HCT116 (cell line): ENCODE data around the gene SECISBP2L. TPM values are rescaled to one million over a fixed set of nuclear protein-coding genes. Genes with fewer than 3 reads are reported as not detected.

Source experiments
- ATAC-seq: fragments of 200-7000 bp; cut with Tn5 transposase; 2 replicates; pipeline ENCODE4 v1.9.1; 2020; ENCODE audit warnings: mild to moderate bottlenecking, moderate library complexity
- BruUV-seq: library from RNA; stranded (reverse); fragments of 400-500 nt; replicated peaks from 2 replicates; lab custom pipeline; 2021; lab: Mats Ljungman, UMichigan
- CTCF ChIA-PET: fragments of 300-600 bp; sonication (Branson Sonifier 250); formaldehyde crosslinking; loops from one replicate; lab custom pipeline; 2021; ENCODE audit warnings: antibody characterized with exemption; lab: Charles Lee
- POLR2A ChIA-PET: fragments of 300-600, 350-600 bp; sonication (Branson Sonifier 250); formaldehyde crosslinking; loops from one replicate; lab custom pipeline; 2021; ENCODE audit warnings: antibody characterized with exemption; lab: Charles Lee
- RAD21 ChIA-PET, 2 experiments: fragments of 300-600 bp; sonication (Branson Sonifier 250); formaldehyde crosslinking; loops; one replicate each; lab custom pipeline; 2023; ENCODE audit warnings: low total read pairs in 2 of 2; ENCODE audit not compliant: uncharacterized antibody in 2 of 2, unreplicated experiment in 2 of 2, low non-redundant PET in 1 of 2; lab: Charles Lee
- DNase-seq: peaks from one replicate; pipeline ENCODE4 v3.0.0-alpha.2; 2010; ENCODE audit warnings: low read depth, low spot score
- H2AFZ ChIP-seq: fragments of 200-600 bp; shearing (Covaris generic), sonication (generic); 2 replicates; pipeline ENCODE4 v1.6.1; 2017; ENCODE audit warnings: low read depth, mixed run types, mixed read lengths, antibody characterized with exemption, low read length; ENCODE audit not compliant: poor library complexity, severe bottlenecking
- H3K27ac ChIP-seq: 2 replicates; pipeline ENCODE4 v1.5.1; 2012; ENCODE audit warnings: low read depth, low read length
- H3K27me3 ChIP-seq: fragments of 200-600 bp; sonication (generic); 2 replicates; pipeline ENCODE4 v1.6.1; 2016; ENCODE audit warnings: mixed run types, low read length, mixed read lengths; ENCODE audit not compliant: insufficient read depth
- H3K36me3 ChIP-seq, 2 experiments: fragments of 200-500 bp in 1 of 2; fragments of 200-600 bp in 1 of 2; sonication (Bioruptor generic) in 1 of 2; sonication (generic) in 1 of 2; 2 replicates each; pipeline versions ENCODE4 v1.5.1 to v1.6.1; 2014 to 2016; ENCODE audit warnings: low read length in 2 of 2, inconsistent platforms in 1 of 2, mixed read lengths in 1 of 2, mixed run types in 1 of 2; ENCODE audit not compliant: insufficient read depth in 2 of 2, control insufficient read depth in 1 of 2
- H3K4me1 ChIP-seq, 2 experiments: fragments of 200-600 bp in 1 of 2; sonication (generic) in 1 of 2; 2 replicates each; pipeline versions ENCODE4 v1.5.1 to v1.6.1; 2012 to 2017; ENCODE audit warnings: low read length in 2 of 2, inconsistent platforms in 1 of 2, mild to moderate bottlenecking in 1 of 2, mixed read lengths in 1 of 2, mixed run types in 1 of 2, moderate library complexity in 1 of 2; ENCODE audit not compliant: insufficient read depth in 2 of 2, control insufficient read depth in 1 of 2
- H3K4me2 ChIP-seq: fragments of 200-600 bp; sonication (generic); 2 replicates; pipeline ENCODE4 v1.6.1; 2017; ENCODE audit warnings: mixed run types, low read length, mixed read lengths
- H3K4me3 ChIP-seq, 2 experiments: fragments of 200-600 bp in 1 of 2; sonication (generic) in 1 of 2; replicated peaks in 1 of 2; 2 replicates each; pipeline ENCODE4 v1.5.1; 2011 to 2016; ENCODE audit warnings: low read length in 2 of 2, control low read depth in 1 of 2, low read depth in 1 of 2, mild to moderate bottlenecking in 1 of 2, mixed read lengths in 1 of 2, mixed run types in 1 of 2
- H3K79me2 ChIP-seq: fragments of 200-600 bp; sonication (generic); 2 replicates; pipeline ENCODE4 v1.6.1; 2017; ENCODE audit warnings: mild to moderate bottlenecking, mixed run types, low read length, moderate library complexity, mixed read lengths; ENCODE audit not compliant: insufficient read depth
- H3K9ac ChIP-seq: fragments of 200-600 bp; sonication (generic); 2 replicates; pipeline ENCODE4 v1.6.1; 2016; ENCODE audit warnings: low read length, mixed read lengths
- H3K9me2 ChIP-seq: fragments of 200-600 bp; sonication (generic), shearing (Covaris generic); 2 replicates; pipeline ENCODE4 v1.6.1; 2017; ENCODE audit warnings: mixed run types, mild to moderate bottlenecking, moderate library complexity; ENCODE audit not compliant: insufficient read depth
- H3K9me3 ChIP-seq, 2 experiments: fragments of 200-500 bp in 1 of 2; fragments of 200-600 bp in 1 of 2; sonication (Bioruptor generic) in 1 of 2; sonication (generic) in 1 of 2; 2 replicates each; pipeline ENCODE4 v1.6.1; 2014 to 2017; ENCODE audit warnings: low read length in 2 of 2, mixed read lengths in 2 of 2, inconsistent platforms in 1 of 2, low read depth in 1 of 2, mild to moderate bottlenecking in 1 of 2, mixed run types in 1 of 2, moderate library complexity in 1 of 2; ENCODE audit not compliant: control insufficient read depth in 1 of 2, insufficient read depth in 1 of 2
- H4K20me1 ChIP-seq: fragments of 200-600 bp; sonication (generic), shearing (Covaris generic); 2 replicates; pipeline ENCODE4 v1.6.1; 2017; ENCODE audit warnings: mixed run types, mild to moderate bottlenecking, moderate library complexity; ENCODE audit not compliant: insufficient read depth
- CBX3 ChIP-seq: IDR thresholded peaks from 2 replicates; pipeline ENCODE4 v1.6.1; 2012; ENCODE audit warnings: low read depth
- FOSL1 ChIP-seq: IDR thresholded peaks from 2 replicates; pipeline ENCODE4 v1.6.1; 2012; ENCODE audit warnings: low read depth
- JUND ChIP-seq: IDR thresholded peaks from 2 replicates; pipeline ENCODE4 v1.6.1; 2012
- SIN3A ChIP-seq: IDR thresholded peaks from 2 replicates; pipeline ENCODE4 v1.6.1; 2012; ENCODE audit warnings: low read depth
- intact Hi-C: fragments of 100-400 bp; cut with micrococcal nuclease; formaldehyde crosslinking; loops from 2 replicates; pipeline ENCODE4 v1.10.0; 2022
- total RNA-seq: library from RNA; stranded (reverse); gene quantifications from one replicate; pipeline ENCODE4 v1.2.1, GENCODE V29; 2021; ENCODE audit not compliant: unreplicated experiment
- TF ChIP-seq, protein P1 (sequence below): IDR thresholded peaks from 2 replicates; pipeline ENCODE4 v1.6.1; 2012; ENCODE audit warnings: low read depth
- TF ChIP-seq, protein P2 (sequence below), 3 experiments: fragments of 200-600 bp in 1 of 3; sonication (generic) in 1 of 3; IDR thresholded peaks in 2 of 3; conservative IDR thresholded peaks in 1 of 3; 2 replicates each; pipeline ENCODE4 v1.5.1; 2012 to 2017; ENCODE audit warnings: low read depth in 2 of 3, low read length in 2 of 3, antibody characterized with exemption in 1 of 3, borderline replicate concordance in 1 of 3, control low read depth in 1 of 3, mild to moderate bottlenecking in 1 of 3, mixed read lengths in 1 of 3, mixed run types in 1 of 3, moderate library complexity in 1 of 3; ENCODE audit not compliant: insufficient read depth in 1 of 3

Gene SECISBP2L
- total RNA-seq, 1 experiment from 2014 or later: 22.9 TPM

DNA sequence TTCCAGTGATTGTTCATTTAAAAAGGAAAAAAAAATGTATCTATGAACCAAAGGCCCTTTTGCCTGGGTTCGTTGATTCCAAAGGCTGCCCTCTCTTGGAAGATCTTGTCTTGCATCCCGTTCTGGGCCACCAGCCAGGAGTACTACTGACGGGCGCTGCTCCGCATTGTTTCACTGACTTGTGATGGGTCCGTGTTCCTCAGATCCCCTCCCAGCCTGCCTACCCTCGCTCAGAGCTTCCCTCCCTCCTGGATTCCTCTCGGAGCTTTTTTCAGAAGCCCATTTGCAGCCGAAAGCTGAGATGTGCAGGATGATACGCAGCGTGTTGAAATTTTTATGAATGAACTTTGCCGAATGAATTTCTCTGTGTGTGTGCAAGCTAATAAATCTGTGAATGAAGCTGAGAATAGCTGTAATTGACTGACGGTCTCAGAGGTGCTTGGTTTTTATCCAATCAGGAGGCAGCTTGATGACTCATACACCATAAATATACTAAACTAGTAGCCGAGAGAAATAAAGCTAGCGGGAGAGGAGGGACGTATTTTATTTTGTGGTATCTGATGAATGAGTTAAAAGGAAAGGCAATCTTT lies 82.6 kb downstream of the SECISBP2L start, which contains the start of gene SHC4:
Gene SHC4 (minus strand): TSS at position 396 of the 590 bp plus-strand sequence. CDS start 904 bp downstream, outside the sequence.
- intact Hi-C loops: loop anchor here (10.0 kb wide), 1 partner anchor 609 kb away; no protein-coding TSS in a partner anchor
- H3K4me3 ChIP-seq: peak within 1 kb of the TSS; percentile 48 to 60
- H3K4me1 ChIP-seq: peaks cover 4 to 18% of the 10 kb centered on the region in 2 experiments; a peak in 3 of 4 replicates
- H2AFZ ChIP-seq: peak within 1 kb of the TSS; percentile 98
- BruUV-seq: no TSS peak
- peak within 1 kb of the TSS; percentile 25; the same call in 1 of the 2 replicates for H3K9ac ChIP-seq
- H3K9me3 ChIP-seq: no peaks in the 10 kb centered on the region
- ATAC-seq (peak; percentile 82), DNase-seq (no peak)
- POLR2A ChIA-PET: interaction anchor here (0.6 to 1.7 kb wide), 5 partner anchors 9 to 86 kb away, joined by 3 to 15 read pairs (median 4); partner anchors contain the start of gene EID1
- CTCF ChIA-PET: interaction anchor here (1.2 to 5.2 kb wide), 3 partner anchors 12 to 102 kb away, joined by 5 to 68 read pairs (median 46); no protein-coding TSS in a partner anchor
- no peaks in the 10 kb centered on the region for H3K36me3 ChIP-seq
- no peaks in the 10 kb centered on the region for H3K27me3 ChIP-seq
- H4K20me1 ChIP-seq: no peaks in the 10 kb centered on the region
- no peak within 1 kb of the TSS; the same call in 1 of the 2 replicates for H3K27ac ChIP-seq
- H3K79me2 ChIP-seq: no peaks in the 10 kb centered on the region
- TF ChIP-seq, protein P1, sequence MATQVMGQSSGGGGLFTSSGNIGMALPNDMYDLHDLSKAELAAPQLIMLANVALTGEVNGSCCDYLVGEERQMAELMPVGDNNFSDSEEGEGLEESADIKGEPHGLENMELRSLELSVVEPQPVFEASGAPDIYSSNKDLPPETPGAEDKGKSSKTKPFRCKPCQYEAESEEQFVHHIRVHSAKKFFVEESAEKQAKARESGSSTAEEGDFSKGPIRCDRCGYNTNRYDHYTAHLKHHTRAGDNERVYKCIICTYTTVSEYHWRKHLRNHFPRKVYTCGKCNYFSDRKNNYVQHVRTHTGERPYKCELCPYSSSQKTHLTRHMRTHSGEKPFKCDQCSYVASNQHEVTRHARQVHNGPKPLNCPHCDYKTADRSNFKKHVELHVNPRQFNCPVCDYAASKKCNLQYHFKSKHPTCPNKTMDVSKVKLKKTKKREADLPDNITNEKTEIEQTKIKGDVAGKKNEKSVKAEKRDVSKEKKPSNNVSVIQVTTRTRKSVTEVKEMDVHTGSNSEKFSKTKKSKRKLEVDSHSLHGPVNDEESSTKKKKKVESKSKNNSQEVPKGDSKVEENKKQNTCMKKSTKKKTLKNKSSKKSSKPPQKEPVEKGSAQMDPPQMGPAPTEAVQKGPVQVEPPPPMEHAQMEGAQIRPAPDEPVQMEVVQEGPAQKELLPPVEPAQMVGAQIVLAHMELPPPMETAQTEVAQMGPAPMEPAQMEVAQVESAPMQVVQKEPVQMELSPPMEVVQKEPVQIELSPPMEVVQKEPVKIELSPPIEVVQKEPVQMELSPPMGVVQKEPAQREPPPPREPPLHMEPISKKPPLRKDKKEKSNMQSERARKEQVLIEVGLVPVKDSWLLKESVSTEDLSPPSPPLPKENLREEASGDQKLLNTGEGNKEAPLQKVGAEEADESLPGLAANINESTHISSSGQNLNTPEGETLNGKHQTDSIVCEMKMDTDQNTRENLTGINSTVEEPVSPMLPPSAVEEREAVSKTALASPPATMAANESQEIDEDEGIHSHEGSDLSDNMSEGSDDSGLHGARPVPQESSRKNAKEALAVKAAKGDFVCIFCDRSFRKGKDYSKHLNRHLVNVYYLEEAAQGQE: no peak
- TF ChIP-seq FOSL1: peak; percentile 61
- TF ChIP-seq, protein P2, sequence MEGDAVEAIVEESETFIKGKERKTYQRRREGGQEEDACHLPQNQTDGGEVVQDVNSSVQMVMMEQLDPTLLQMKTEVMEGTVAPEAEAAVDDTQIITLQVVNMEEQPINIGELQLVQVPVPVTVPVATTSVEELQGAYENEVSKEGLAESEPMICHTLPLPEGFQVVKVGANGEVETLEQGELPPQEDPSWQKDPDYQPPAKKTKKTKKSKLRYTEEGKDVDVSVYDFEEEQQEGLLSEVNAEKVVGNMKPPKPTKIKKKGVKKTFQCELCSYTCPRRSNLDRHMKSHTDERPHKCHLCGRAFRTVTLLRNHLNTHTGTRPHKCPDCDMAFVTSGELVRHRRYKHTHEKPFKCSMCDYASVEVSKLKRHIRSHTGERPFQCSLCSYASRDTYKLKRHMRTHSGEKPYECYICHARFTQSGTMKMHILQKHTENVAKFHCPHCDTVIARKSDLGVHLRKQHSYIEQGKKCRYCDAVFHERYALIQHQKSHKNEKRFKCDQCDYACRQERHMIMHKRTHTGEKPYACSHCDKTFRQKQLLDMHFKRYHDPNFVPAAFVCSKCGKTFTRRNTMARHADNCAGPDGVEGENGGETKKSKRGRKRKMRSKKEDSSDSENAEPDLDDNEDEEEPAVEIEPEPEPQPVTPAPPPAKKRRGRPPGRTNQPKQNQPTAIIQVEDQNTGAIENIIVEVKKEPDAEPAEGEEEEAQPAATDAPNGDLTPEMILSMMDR (IDR thresholded peaks at IDR 0.05 in 2 of 3, conservative IDR thresholded peaks at IDR 0.05 in 1 of 3; ENCODE audit: borderline replicate concordance in 1 of 3, insufficient read depth in 1 of 3, low read depth in 2 of 3, low read length in 2 of 3): peak; percentile 1 to 25 (median 20); a peak in 2 of 6 replicates
- peak; percentile 53 for TF ChIP-seq JUND
- TF ChIP-seq SIN3A: no peak
- 0 out of 2 replicates have a peak, but pooled peaks have one; percentile 32 for TF ChIP-seq CBX3
- no peaks in the 10 kb centered on the region; the same call in 1 of the 2 replicates for H3K9me2 ChIP-seq
- RAD21 ChIA-PET: interaction anchor here (1.0 to 1.6 kb wide), 2 partner anchors 12 to 102 kb away, joined by 4 read pairs; no protein-coding TSS in a partner anchor
- peak within 1 kb of the TSS; percentile 92 for H3K4me2 ChIP-seq
